Measurements from ENCODE around the gene MGRN1. TPM values are rescaled to one million over a fixed set of nuclear protein-coding genes. Genes with fewer than 3 reads are reported as not detected.

Gene MGRN1
- total and polyA plus RNA-seq, 2 experiments from 2014 or later = 47.2 to 66.6 TPM

- no peaks in the 10 kb centered on the region for H3K36me3 ChIP-seq
- no peaks in the 10 kb centered on the region for H3K9me3 ChIP-seq (ENCODE audit: low read depth)
- TF ChIP-seq, protein P1, sequence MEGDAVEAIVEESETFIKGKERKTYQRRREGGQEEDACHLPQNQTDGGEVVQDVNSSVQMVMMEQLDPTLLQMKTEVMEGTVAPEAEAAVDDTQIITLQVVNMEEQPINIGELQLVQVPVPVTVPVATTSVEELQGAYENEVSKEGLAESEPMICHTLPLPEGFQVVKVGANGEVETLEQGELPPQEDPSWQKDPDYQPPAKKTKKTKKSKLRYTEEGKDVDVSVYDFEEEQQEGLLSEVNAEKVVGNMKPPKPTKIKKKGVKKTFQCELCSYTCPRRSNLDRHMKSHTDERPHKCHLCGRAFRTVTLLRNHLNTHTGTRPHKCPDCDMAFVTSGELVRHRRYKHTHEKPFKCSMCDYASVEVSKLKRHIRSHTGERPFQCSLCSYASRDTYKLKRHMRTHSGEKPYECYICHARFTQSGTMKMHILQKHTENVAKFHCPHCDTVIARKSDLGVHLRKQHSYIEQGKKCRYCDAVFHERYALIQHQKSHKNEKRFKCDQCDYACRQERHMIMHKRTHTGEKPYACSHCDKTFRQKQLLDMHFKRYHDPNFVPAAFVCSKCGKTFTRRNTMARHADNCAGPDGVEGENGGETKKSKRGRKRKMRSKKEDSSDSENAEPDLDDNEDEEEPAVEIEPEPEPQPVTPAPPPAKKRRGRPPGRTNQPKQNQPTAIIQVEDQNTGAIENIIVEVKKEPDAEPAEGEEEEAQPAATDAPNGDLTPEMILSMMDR (IDR thresholded peaks at IDR 0.05; ENCODE audit: low read depth, low read length) = no peak
- H3K27me3 ChIP-seq = no peaks in the 10 kb centered on the region
- H3K27ac ChIP-seq = no peak overlapping the region
- DNase-seq (ENCODE audit: low read depth in 1 of 2, low spot score in 1 of 2) = no peak
- H3K4me1 ChIP-seq (ENCODE audit: low read depth) = no peaks in the 10 kb centered on the region
- H3K4me3 ChIP-seq = no peak overlapping the region
Observed at GRCh38 chr16:4591706-4592470, 32.7 kb upstream of the MGRN1 start.

DNA sequence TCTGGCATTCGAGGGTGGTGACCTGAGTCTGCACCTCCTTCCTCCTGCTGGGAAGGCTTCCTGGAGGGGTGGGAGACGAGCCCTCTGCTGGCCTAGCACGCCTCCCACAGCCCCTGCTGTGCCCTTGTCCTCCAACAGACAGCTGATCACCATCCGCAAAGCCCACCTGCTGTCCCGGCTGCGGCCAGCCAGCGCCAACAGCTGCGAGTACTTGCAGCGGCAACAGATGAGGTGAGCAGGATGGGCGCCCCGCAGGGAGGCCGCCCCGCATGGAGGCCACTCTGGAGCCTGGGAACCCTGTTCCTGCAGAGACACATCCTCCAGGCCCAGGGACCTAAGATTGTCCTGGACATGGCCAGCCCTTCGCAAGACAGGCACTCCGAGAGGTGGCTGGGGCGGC, 31.5 kb upstream of the MGRN1 start:
- Histone ChIP-seq H3K36me3 (no peaks in the 10 kb centered on the region), H3K4me3 (no peak overlapping the region), H3K27ac (no peak overlapping the region), H3K9me3 (ENCODE audit: low read depth) (no peaks in the 10 kb centered on the region), H3K4me1 (ENCODE audit: low read depth) (no peaks in the 10 kb centered on the region), H3K27me3 (no peaks in the 10 kb centered on the region)
- TF ChIP-seq, protein P1 (IDR thresholded peaks at IDR 0.05; ENCODE audit: low read depth, low read length) = no peak
- no peak for DNase-seq (ENCODE audit: low read depth in 1 of 2, low spot score in 1 of 2)

- Histone ChIP-seq H3K4me3 (no peak overlapping the region), H3K27ac (no peak overlapping the region), H3K9me3 (ENCODE audit: low read depth) (no peaks in the 10 kb centered on the region), H3K36me3 (no peaks in the 10 kb centered on the region), H3K27me3 (no peaks in the 10 kb centered on the region), H3K4me1 (ENCODE audit: low read depth) (no peaks in the 10 kb centered on the region)
- DNase-seq (ENCODE audit: low read depth in 1 of 2, low spot score in 1 of 2) = no peak
- TF ChIP-seq, protein P1 (IDR thresholded peaks at IDR 0.05; ENCODE audit: low read depth, low read length) = no peak
Observed at GRCh38 chr16:4594433-4595410, 29.9 kb upstream of the MGRN1 start.

GRCh38 chr16:4597174-4597573, 27.5 kb upstream of the MGRN1 start:
- TF ChIP-seq, protein P1 (IDR thresholded peaks at IDR 0.05; ENCODE audit: low read depth, low read length) = no peak
- Histone ChIP-seq H3K27ac (no peak overlapping the region), H3K9me3 (ENCODE audit: low read depth) (no peaks in the 10 kb centered on the region), H3K4me3 (no peak overlapping the region), H3K27me3 (no peaks in the 10 kb centered on the region), H3K36me3 (no peaks in the 10 kb centered on the region), H3K4me1 (ENCODE audit: low read depth) (no peaks in the 10 kb centered on the region)
- no peak for DNase-seq (ENCODE audit: low read depth in 1 of 2, low spot score in 1 of 2)

GRCh38 chr16:4599037-4599436, 25.6 kb upstream of the MGRN1 start:
- Histone ChIP-seq H3K27me3 (no peaks in the 10 kb centered on the region), H3K27ac (no peak overlapping the region), H3K36me3 (no peaks in the 10 kb centered on the region), H3K4me3 (no peak overlapping the region), H3K9me3 (ENCODE audit: low read depth) (no peaks in the 10 kb centered on the region), H3K4me1 (ENCODE audit: low read depth) (no peaks in the 10 kb centered on the region)
- TF ChIP-seq, protein P1 (IDR thresholded peaks at IDR 0.05; ENCODE audit: low read depth, low read length) = no peak
- no peak for DNase-seq (ENCODE audit: low read depth in 1 of 2, low spot score in 1 of 2)

Measured in cardiac muscle cell (in vitro differentiated cells and primary cell).